ENCODE measurements around the gene COL6A5. TPM values are rescaled to one million over a fixed set of nuclear protein-coding genes. Genes with fewer than 3 reads are reported as not detected.
A peak's percentile ranks its signal among the peaks of the same experiment; 100 is the strongest.

The COL6A5 gene
- total and polyA plus RNA-seq, 9 of the 15 experiments (the other 6 are each of a cell fraction or from before 2014, with no cell fraction given), result 1.5 to 9.7 (median 5.6) TPM

DNA sequence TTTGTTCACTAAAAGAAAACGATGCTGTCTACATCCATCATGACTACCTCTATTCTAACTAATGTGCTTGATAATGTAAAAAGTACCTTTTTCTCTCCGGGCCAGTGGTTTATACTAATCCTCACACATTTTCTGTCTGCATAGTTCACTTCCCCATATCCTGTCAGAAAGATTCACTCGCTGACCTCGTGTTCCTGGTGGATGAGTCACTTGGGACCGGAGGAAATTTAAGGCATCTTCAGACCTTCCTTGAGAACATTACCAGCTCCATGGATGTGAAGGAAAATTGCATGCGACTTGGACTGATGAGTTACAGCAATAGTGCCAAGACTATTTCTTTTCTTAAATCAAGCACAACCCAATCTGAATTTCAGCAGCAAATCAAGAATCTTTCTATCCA, 33.8 kb downstream of the COL6A5 start (continued):
- TF ChIP-seq PHF20 (IDR thresholded peaks at IDR 0.05; ENCODE audit: partially characterized antibody), result no peak
- no peak for TF ChIP-seq ZNF668 (CRISPR knock-in tag; IDR thresholded peaks at IDR 0.05)
- TF ChIP-seq, protein P1, sequence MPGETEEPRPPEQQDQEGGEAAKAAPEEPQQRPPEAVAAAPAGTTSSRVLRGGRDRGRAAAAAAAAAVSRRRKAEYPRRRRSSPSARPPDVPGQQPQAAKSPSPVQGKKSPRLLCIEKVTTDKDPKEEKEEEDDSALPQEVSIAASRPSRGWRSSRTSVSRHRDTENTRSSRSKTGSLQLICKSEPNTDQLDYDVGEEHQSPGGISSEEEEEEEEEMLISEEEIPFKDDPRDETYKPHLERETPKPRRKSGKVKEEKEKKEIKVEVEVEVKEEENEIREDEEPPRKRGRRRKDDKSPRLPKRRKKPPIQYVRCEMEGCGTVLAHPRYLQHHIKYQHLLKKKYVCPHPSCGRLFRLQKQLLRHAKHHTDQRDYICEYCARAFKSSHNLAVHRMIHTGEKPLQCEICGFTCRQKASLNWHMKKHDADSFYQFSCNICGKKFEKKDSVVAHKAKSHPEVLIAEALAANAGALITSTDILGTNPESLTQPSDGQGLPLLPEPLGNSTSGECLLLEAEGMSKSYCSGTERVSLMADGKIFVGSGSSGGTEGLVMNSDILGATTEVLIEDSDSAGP (CRISPR knock-in tag; IDR thresholded peaks at IDR 0.05), result no peak

DNA sequence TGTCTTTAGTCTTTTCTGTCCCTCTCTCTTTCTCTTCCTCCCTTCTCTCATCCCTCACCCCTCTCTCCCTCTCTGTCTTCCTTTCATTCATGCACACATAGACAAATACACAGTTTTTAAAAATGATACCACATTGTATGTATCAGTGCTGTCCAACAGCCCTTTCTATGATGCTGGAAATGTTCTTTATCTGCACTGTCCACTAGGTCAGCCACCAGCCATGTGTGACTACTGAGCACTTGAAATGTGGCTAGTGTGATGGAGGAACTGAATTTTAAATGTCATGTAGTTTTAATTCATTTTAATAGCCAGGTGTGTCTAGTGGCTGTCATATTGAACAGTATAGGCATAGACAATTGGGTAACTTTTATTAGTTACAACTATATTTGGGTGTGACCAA, 34.9 kb downstream of the COL6A5 start:
- no peak overlapping the region for H3K4me3 ChIP-seq
- H3K79me2 ChIP-seq (ENCODE audit: control insufficient read depth, insufficient read depth, low read length), result peaks cover 35% of the 10 kb centered on the region
- no peaks in the 10 kb centered on the region for H3K9me3 ChIP-seq (replicated peaks; ENCODE audit: control insufficient read depth, insufficient read depth, low read depth, low read length)
- BruUV-seq (replicated peaks), result no TSS peak
- intact Hi-C loops (cut with micrococcal nuclease), result no loop called here
- FAIRE-seq, result no peak
- ATAC-seq, result peak; percentile 55; the same call in 2 of the 3 replicates
- no peak overlapping the region for H3K27ac ChIP-seq (ENCODE audit: extremely low read depth, low read depth, low read length)
- ChIA-PET CTCF (ENCODE audit: low intra/inter-chr PET ratio) (no interaction called here), POLR2A (no interaction called here)
- in situ Hi-C loops (cut with MboI), result no loop called here
- H3K4me2 ChIP-seq (ENCODE audit: insufficient read depth, low read length), result no peak overlapping the region
- H3K27me3 ChIP-seq (ENCODE audit: control insufficient read depth in 2 of 2, insufficient read depth in 2 of 2, low read length in 2 of 2), result no peaks in the 10 kb centered on the region
- H3K36me3 ChIP-seq (ENCODE audit: control insufficient read depth, insufficient read depth, low read length), result peaks cover 40% of the 10 kb centered on the region
- no peak overlapping the region for H3K9ac ChIP-seq (ENCODE audit: insufficient read depth in 1 of 2, low read depth in 2 of 2, low read length in 2 of 2)
- DNase-seq (ENCODE audit: extremely low read depth in 1 of 4, low spot score in 3 of 4), result peak in 1 of 4 experiments; percentile 41
- H3K9me1 ChIP-seq (ENCODE audit: control insufficient read depth, insufficient read depth, low read length), result no peaks in the 10 kb centered on the region
- peaks cover 27 to 65% of the 10 kb centered on the region in 2 experiments for H3K4me1 ChIP-seq (replicated peaks in 1 of 2; ENCODE audit: control insufficient read depth in 2 of 2, insufficient read depth in 2 of 2, low read length in 2 of 2)
- no peak overlapping the region for H2AFZ ChIP-seq (ENCODE audit: low read depth, low read length)
- H4K20me1 ChIP-seq (replicated peaks; ENCODE audit: control insufficient read depth, insufficient read depth, low read length), result no peaks in the 10 kb centered on the region
- TF ChIP-seq TBP (optimal IDR thresholded peaks at IDR 0.05; ENCODE audit: low read depth, low read length) (no peak), ARID1B (IDR thresholded peaks at IDR 0.05) (peak; percentile 21; the same call in 1 of the 2 replicates), ZNF507 (tag; conservative IDR thresholded peaks at IDR 0.05) (no peak), TCF3 (CRISPR knock-in tag; IDR thresholded peaks at IDR 0.05) (peak; percentile 27; the same call in 1 of the 2 replicates), DMBX1 (CRISPR knock-in tag; IDR thresholded peaks at IDR 0.05; ENCODE audit: borderline replicate concordance) (no peak)
- TF ChIP-seq, protein P2, sequence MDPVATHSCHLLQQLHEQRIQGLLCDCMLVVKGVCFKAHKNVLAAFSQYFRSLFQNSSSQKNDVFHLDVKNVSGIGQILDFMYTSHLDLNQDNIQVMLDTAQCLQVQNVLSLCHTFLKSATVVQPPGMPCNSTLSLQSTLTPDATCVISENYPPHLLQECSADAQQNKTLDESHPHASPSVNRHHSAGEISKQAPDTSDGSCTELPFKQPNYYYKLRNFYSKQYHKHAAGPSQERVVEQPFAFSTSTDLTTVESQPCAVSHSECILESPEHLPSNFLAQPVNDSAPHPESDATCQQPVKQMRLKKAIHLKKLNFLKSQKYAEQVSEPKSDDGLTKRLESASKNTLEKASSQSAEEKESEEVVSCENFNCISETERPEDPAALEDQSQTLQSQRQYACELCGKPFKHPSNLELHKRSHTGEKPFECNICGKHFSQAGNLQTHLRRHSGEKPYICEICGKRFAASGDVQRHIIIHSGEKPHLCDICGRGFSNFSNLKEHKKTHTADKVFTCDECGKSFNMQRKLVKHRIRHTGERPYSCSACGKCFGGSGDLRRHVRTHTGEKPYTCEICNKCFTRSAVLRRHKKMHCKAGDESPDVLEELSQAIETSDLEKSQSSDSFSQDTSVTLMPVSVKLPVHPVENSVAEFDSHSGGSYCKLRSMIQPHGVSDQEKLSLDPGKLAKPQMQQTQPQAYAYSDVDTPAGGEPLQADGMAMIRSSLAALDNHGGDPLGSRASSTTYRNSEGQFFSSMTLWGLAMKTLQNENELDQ (CRISPR knock-in tag; IDR thresholded peaks at IDR 0.05; ENCODE audit: borderline replicate concordance), result no peak
- TF ChIP-seq, protein P3, sequence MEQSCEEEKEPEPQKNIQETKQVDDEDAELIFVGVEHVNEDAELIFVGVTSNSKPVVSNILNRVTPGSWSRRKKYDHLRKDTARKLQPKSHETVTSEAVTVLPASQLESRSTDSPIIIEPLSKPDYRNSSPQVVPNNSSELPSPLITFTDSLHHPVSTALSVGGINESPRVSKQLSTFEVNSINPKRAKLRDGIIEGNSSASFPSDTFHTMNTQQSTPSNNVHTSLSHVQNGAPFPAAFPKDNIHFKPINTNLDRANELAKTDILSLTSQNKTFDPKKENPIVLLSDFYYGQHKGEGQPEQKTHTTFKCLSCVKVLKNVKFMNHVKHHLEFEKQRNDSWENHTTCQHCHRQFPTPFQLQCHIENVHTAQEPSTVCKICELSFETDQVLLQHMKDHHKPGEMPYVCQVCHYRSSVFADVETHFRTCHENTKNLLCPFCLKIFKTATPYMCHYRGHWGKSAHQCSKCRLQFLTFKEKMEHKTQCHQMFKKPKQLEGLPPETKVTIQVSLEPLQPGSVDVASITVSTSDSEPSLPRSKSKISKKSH (CRISPR knock-in tag; IDR thresholded peaks at IDR 0.05), result no peak
- TF ChIP-seq, protein P4, sequence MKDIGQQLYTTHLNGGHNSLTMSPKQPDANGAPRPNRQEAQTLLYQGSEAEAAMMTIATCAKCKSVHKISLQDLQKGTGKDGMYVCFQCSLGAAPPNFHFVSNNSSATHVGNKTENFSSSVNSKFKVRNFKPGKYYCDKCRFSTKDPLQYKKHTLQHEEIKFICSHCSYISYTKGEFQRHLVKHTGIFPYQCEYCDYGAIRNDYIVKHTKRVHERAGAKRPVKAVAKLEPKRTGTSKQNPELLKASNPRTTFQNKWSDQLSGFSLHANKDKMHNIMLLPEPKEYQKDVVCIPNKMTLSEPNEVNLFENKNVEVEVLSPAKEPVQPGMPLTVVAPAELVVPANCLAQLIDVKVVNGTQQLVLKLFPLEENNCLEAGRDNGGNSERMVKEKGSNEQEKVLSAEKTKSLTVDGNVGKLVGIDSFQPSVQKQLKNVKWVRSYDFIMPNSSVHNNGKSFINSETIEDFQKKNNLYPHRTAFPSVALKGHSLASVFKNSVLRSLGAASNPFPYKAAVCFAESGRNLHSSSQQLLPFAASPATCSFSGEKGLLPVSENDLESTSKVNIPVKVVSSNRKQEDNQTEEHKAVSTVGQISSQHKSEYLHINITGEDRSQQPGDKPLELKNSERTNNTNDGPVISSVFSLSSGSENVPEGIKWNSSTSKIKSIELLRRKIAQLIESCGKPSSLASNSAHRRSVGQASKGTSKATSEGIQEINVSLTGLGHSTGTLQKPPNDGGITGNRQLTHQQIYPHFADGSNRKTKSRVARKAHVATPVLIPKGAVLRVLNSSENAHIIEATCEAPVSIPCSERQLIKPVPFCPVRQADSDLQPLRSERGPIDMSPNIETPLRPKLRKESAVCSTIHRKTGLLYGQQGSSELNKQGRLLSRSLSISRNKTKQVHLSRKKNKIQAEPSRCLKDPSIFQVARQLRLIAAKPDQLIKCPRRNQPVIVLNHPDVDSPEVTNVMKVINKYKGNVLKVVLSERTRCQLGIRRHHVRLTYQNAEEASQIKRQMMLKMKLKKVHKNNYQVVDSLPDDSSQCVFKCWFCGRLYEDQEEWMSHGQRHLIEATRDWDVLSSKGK (CRISPR knock-in tag; IDR thresholded peaks at IDR 0.05), result no peak

All from K562 (cell line).